Loucy (cell line): ENCODE measurements around the gene GRAMD2A.

Source experiments
- CTCF ChIP-seq: fragments of 200-600 bp; sonication (generic); conservative IDR thresholded peaks from 2 replicates; pipeline ENCODE4 v1.5.1; 2014; ENCODE audit warnings: mild to moderate bottlenecking, antibody characterized with exemption, low read length
- EZH2phosphoT487 ChIP-seq: fragments of 200-600 bp; IDR thresholded peaks from 2 replicates; pipeline ENCODE4 v1.6.1; 2018; ENCODE audit warnings: antibody characterized with exemption, mild to moderate bottlenecking, moderate library complexity, borderline replicate concordance

- no peak for TF ChIP-seq CTCF
- no peak for TF ChIP-seq EZH2phosphoT487
Observed at GRCh38 chr15:72197460-72198355, at the start of gene GRAMD2A.
